ENCODE results near the gene GRIFIN.

Gene GRIFIN

DNA sequence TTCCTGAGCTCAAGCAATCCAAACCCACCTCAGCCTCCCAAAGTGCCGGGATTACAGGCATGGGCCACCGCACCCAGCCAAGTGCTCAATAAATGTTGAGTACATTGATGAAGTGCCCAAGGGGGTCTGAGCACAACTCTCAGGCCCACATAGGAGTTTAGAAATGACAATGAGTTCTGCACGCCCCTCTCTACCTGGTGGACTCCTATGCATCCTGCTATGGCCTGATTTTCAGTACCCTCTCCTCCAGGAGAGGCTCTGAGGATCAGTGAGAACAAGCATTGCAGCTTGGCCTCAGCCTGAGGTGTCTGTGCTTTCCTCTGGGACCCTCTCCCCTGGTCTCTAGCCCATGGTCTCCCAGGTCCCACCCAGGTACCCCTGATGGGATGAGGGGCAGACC, 20.9 kb upstream of the GRIFIN start:
- no peak overlapping the region for H3K4me3 ChIP-seq (ENCODE audit: low read length in 2 of 2)
- no peak overlapping the region for H3K9ac ChIP-seq (ENCODE audit: low read length in 2 of 2)
- no peak overlapping the region for H3K27ac ChIP-seq (ENCODE audit: low read length)
- no peaks in the 10 kb centered on the region for H3K36me3 ChIP-seq (ENCODE audit: control insufficient read depth in 2 of 2, insufficient read depth in 2 of 2, low read length in 2 of 2)
- peaks cover 2% of the 10 kb centered on the region for H3K4me1 ChIP-seq (ENCODE audit: control insufficient read depth, insufficient read depth, low read length)
- H3K9me3 ChIP-seq (ENCODE audit: control insufficient read depth in 2 of 2, low read length in 2 of 2): no peaks in the 10 kb centered on the region
- peaks cover 12 to 23% of the 10 kb centered on the region in 2 donors for H3K27me3 ChIP-seq (ENCODE audit: control insufficient read depth in 1 of 2, insufficient read depth in 2 of 2, low read length in 2 of 2)

DNA sequence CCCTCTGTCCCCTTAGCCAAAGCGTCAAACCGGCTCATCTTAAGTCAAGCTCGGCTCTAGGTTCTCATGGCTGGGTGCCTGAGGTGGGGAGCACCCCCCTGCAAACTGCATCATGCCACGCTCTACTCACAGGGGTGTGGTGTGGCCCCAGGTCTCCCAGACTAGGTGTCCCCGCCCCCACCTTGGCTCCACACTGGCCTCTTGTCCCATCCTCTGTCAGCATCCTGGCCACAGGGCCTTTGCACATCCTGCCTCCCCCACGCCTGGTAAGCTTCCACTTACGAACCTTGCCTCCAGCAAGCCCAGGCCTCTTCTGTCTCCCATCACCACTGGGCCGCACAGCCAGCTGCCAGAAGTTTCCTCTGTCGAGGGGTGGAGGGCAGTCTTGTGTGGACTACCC, 20.2 kb upstream of the GRIFIN start:
- no peaks in the 10 kb centered on the region for H3K9me3 ChIP-seq (ENCODE audit: control insufficient read depth in 2 of 2, low read length in 2 of 2)
- no peak overlapping the region for H3K27ac ChIP-seq (ENCODE audit: low read length)
- H3K4me1 ChIP-seq (ENCODE audit: control insufficient read depth, insufficient read depth, low read length): peaks cover 2% of the 10 kb centered on the region
- H3K36me3 ChIP-seq (ENCODE audit: control insufficient read depth in 2 of 2, insufficient read depth in 2 of 2, low read length in 2 of 2): no peaks in the 10 kb centered on the region
- H3K4me3 ChIP-seq (ENCODE audit: low read length in 2 of 2): no peak overlapping the region
- peaks cover 12 to 23% of the 10 kb centered on the region in 2 donors for H3K27me3 ChIP-seq (ENCODE audit: control insufficient read depth in 1 of 2, insufficient read depth in 2 of 2, low read length in 2 of 2)
- no peak overlapping the region for H3K9ac ChIP-seq (ENCODE audit: low read length in 2 of 2)

DNA sequence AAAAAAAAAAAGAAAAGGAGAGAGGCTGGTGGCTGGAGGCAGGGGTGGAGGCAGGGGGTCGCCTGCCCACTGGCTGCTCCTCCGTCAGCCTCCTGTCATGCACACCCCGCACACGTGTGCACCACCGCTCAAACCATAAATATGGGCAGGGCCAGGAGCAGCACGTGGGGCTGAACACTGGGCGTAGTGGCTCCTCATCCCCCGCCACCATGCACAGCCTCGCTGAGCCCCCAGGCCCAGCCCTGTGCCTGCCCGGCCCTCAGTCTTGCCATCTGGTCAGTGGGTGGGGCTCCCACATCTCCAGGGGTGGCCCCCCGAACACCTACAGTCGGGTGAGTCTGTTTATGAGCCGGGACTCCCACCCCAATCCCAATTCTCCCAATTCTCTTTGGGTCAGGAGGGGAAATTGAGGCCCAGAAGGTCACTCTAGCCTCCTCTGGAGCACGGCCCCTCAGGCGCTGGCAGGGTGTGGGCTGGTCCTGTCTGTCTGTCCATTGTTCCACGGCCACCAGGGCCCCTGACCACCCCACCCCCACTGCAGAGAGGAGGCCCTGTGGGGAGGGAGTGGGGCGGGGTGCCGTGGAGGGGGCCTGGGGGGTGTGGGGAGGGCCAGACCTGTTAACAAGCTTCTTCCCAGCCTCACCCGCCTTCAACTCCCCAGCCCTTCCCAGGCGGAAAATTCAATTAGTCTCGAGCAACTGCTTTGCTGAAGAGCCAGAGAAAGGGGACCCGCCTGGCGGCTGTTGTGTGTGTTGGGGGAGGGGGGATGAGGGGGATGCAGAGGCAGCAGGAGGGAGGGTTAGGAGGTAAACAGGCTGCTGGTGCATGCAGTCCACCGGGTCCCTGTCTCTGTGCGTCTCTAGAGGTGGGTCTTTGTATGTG, 19.5 kb upstream of the GRIFIN start:
- H3K4me3 ChIP-seq (ENCODE audit: low read length in 2 of 2): no peak overlapping the region
- H3K27ac ChIP-seq (ENCODE audit: low read length): no peak overlapping the region
- peaks cover 12 to 23% of the 10 kb centered on the region in 2 donors for H3K27me3 ChIP-seq (ENCODE audit: control insufficient read depth in 1 of 2, insufficient read depth in 2 of 2, low read length in 2 of 2)
- no peak overlapping the region for H3K9ac ChIP-seq (ENCODE audit: low read length in 2 of 2)
- no peaks in the 10 kb centered on the region for H3K9me3 ChIP-seq (ENCODE audit: control insufficient read depth in 2 of 2, low read length in 2 of 2)
- peaks cover 2% of the 10 kb centered on the region for H3K4me1 ChIP-seq (ENCODE audit: control insufficient read depth, insufficient read depth, low read length)
- H3K36me3 ChIP-seq (ENCODE audit: control insufficient read depth in 2 of 2, insufficient read depth in 2 of 2, low read length in 2 of 2): no peaks in the 10 kb centered on the region

DNA sequence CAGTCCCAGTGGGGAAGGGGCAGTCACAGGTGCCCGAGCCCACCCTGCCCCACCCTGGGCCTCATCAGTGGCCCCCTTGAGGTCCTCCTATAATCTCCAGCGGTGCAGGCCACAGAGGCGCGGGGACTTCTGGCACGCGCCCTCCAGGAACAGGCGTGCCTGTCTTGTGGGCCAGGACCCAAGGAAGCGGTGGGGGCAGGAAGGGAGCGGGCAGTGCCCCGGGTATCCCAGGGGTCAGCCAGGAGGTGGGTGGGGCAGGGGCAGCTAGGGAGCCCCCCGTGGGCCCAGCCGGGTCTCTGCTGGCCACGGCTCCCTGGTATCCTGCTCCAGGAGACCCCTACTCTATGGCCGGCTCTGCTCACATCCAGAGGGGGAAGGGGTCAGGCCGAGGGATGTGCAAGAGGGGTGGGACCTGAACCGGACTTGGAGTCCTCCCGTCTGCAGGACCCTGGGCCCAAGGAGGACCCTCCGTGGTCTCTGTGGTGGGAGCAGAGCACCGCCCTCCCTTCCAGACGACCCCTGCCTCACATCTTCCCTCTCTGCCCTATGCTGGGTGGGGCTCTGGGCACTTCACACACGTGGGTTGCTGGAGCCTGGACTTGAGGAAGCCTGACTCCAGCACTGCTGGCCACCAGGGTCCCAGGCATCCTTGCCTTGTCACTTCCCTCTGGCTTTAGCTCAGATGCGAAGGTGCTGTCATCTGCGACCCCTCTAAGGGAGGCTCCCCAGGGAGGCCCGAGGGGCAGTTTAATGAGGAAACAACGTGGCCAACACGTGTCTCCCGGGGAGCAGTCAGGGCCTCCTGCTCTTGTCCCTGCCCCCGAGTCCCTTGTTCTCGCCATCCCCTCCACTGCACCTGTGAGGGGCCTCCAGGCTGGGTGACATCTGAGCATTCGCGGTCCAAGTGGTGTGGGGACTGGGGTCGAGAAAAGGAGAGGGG, 18.3 kb upstream of the GRIFIN start:
- peaks cover 12 to 21% of the 10 kb centered on the region in 2 donors for H3K27me3 ChIP-seq (ENCODE audit: control insufficient read depth in 1 of 2, insufficient read depth in 2 of 2, low read length in 2 of 2)
- no peak overlapping the region for H3K9ac ChIP-seq (ENCODE audit: low read length in 2 of 2)
- no peak overlapping the region for H3K27ac ChIP-seq (ENCODE audit: low read length)
- no peaks in the 10 kb centered on the region for H3K36me3 ChIP-seq (ENCODE audit: control insufficient read depth in 2 of 2, insufficient read depth in 2 of 2, low read length in 2 of 2)
- no peaks in the 10 kb centered on the region for H3K9me3 ChIP-seq (ENCODE audit: control insufficient read depth in 2 of 2, low read length in 2 of 2)
- peaks cover 6% of the 10 kb centered on the region for H3K4me1 ChIP-seq (ENCODE audit: control insufficient read depth, insufficient read depth, low read length)
- no peak overlapping the region for H3K4me3 ChIP-seq (ENCODE audit: low read length in 2 of 2)

DNA sequence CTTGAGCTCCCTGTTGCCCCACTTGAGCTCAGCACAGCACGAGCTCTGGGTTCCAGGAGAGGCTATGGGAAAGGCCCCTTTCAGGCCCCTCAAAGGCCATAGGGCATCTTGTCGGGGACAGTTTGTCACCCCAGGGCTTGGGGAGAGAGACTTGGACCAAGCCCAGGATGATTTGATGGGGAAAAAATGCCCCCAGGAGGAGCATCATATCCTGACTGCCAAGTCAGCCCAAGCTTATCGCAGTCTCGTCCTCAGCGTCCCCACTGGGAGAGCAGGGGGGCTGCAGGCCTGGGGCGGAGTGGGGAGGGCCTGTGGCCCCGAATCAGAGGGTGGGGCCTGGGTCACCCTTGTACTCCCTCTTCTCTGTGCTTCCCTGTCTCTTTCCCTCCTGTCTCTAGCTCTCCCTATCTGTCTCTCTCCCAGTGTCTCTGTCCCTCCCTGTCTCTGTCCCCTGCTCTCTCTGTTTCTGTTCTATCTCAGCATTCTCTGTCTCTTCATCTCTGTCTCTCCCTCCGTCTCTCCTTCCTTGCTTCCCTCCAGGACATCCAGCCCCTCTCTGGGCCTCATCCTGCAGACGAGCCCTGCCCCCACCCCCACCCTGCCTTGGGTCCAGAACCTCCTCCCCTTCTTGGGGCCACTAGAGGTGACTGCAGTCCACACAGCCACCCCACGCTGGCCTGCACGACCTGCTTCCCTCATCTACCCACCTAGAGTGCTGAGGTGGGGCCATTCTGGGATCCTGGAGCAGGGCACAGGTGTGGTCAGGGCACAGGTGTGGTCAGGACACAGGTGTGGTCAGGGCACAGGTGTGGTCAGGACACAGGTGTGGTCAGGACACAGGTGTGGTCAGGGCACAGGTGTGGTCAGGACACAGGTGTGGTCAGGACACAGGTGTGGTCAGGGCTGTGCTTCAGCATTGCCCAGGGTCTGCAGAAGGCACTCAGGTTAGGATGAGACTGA, 17.3 kb upstream of the GRIFIN start:
- no peaks in the 10 kb centered on the region for H3K9me3 ChIP-seq (ENCODE audit: control insufficient read depth in 2 of 2, low read length in 2 of 2)
- H3K36me3 ChIP-seq (ENCODE audit: control insufficient read depth in 2 of 2, insufficient read depth in 2 of 2, low read length in 2 of 2): no peaks in the 10 kb centered on the region
- H3K27me3 ChIP-seq (ENCODE audit: control insufficient read depth in 1 of 2, insufficient read depth in 2 of 2, low read length in 2 of 2): peaks cover 9 to 12% of the 10 kb centered on the region in 2 donors
- H3K9ac ChIP-seq (ENCODE audit: low read length in 2 of 2): no peak overlapping the region
- peaks cover 10% of the 10 kb centered on the region for H3K4me1 ChIP-seq (ENCODE audit: control insufficient read depth, insufficient read depth, low read length)
- no peak overlapping the region for H3K4me3 ChIP-seq (ENCODE audit: low read length in 2 of 2)
- no peak overlapping the region for H3K27ac ChIP-seq (ENCODE audit: low read length)

DNA sequence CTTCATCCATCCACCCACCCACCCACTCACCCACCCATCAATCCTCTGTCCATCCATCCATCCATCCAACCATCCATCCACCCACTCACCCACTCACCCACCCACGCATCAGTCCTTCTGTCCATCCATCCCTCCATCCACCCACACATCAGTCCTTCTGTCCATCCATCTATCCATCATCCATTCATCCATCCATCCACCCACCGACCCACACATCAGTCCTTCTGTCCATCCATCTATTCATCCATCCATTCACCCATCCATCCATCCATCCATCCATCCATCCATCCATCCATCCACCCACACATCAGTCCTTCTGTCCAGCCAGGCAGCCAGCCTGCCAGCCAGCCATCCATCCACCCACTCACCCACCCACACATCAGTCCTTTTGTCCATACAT, 15.8 kb upstream of the GRIFIN start:
- Histone ChIP-seq H3K27me3 (ENCODE audit: control insufficient read depth in 1 of 2, insufficient read depth in 2 of 2, low read length in 2 of 2) (peaks cover 5 to 6% of the 10 kb centered on the region in 2 donors), H3K9me3 (ENCODE audit: control insufficient read depth in 2 of 2, low read length in 2 of 2) (no peaks in the 10 kb centered on the region), H3K4me1 (ENCODE audit: control insufficient read depth, insufficient read depth, low read length) (peaks cover 18% of the 10 kb centered on the region)

DNA sequence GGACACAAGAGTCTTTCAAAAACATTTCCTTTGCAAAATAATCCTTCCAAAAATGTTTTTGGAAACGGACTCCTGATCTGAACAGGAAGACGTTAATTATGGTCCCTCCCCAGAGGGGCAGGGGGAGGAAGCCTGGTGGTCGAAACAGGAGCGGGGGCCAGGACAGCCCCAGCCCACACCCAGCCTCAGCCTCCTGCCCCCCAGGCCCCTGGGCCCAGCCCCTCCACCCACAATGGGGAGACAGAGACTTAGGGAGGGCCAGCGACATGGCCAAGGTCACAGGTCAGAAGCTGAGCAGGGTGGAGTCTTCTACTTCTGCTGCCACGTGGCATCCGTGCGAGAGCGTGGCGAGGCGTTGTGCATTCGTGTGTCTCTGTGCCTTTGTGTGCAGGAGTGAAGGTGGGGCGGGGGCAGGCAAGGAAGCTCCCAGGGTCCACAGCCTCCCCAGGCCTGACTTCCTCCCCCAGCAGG, 14.0 kb upstream of the GRIFIN start:
- Histone ChIP-seq H3K27ac (ENCODE audit: low read length) (no peak overlapping the region), H3K9ac (ENCODE audit: low read length in 2 of 2) (no peak overlapping the region), H3K36me3 (ENCODE audit: control insufficient read depth in 2 of 2, insufficient read depth in 2 of 2, low read length in 2 of 2) (no peaks in the 10 kb centered on the region), H3K9me3 (ENCODE audit: control insufficient read depth in 2 of 2, low read length in 2 of 2) (no peaks in the 10 kb centered on the region), H3K27me3 (ENCODE audit: control insufficient read depth in 1 of 2, insufficient read depth in 2 of 2, low read length in 2 of 2) (peaks cover 0 to 6% of the 10 kb centered on the region in 2 donors), H3K4me3 (ENCODE audit: low read length in 2 of 2) (no peak overlapping the region), H3K4me1 (ENCODE audit: control insufficient read depth, insufficient read depth, low read length) (peaks cover 18% of the 10 kb centered on the region)

More for the DNA sequence above, 15.8 kb upstream of the GRIFIN start:
- no peak overlapping the region for H3K4me3 ChIP-seq (ENCODE audit: low read length in 2 of 2)
- no peak overlapping the region for H3K27ac ChIP-seq (ENCODE audit: low read length)
- H3K36me3 ChIP-seq (ENCODE audit: control insufficient read depth in 2 of 2, insufficient read depth in 2 of 2, low read length in 2 of 2): no peaks in the 10 kb centered on the region
- H3K9ac ChIP-seq (ENCODE audit: low read length in 2 of 2): no peak overlapping the region

DNA sequence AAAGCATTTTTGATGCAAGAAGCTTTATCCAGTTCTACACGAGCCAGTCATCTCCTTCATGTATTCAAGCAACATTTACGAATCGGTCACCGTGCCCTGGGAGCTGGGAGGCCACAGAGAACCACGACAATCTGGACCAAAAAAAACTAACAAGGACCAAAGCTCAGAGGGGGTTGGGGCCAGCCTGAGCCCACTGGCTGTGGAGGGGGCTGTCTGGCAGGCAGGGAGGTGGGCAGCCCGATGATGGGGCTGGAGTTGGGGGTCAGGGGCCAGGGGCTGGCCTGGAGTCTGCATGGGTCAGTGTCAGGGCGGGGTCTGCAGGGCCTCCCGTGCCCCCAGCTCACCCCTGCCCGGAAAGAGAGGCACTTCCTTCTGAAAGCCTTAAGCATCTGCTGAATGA, 12.5 kb upstream of the GRIFIN start:
- Histone ChIP-seq H3K4me3 (ENCODE audit: low read length in 2 of 2) (no peak overlapping the region), H3K27ac (ENCODE audit: low read length) (no peak overlapping the region), H3K4me1 (ENCODE audit: control insufficient read depth, insufficient read depth, low read length) (peaks cover 16% of the 10 kb centered on the region), H3K27me3 (ENCODE audit: control insufficient read depth in 1 of 2, insufficient read depth in 2 of 2, low read length in 2 of 2) (peaks cover 3 to 8% of the 10 kb centered on the region in 2 donors), H3K36me3 (ENCODE audit: control insufficient read depth in 2 of 2, insufficient read depth in 2 of 2, low read length in 2 of 2) (no peaks in the 10 kb centered on the region), H3K9me3 (ENCODE audit: control insufficient read depth in 2 of 2, low read length in 2 of 2) (peaks cover 0 to under 1% of the 10 kb centered on the region in 2 donors), H3K9ac (ENCODE audit: low read length in 2 of 2) (no peak overlapping the region)

DNA sequence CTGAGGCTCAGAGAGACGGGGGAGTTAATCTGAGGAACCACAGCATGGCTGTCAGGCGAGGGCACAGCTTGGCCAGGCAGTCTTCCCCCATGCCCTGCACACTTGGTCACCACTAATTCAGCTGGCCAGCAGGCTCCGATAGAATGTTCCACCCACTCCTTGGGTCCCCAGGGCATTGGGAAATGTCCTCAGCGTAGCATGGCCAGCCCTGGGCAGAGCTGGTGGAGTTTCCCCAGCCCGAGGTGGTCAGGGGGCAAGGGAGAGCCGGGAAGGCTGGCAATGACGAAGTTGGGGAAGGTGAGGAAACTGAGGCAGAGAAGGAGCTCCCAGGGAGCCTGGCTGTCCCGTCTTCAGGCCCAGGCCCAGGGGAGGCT, 12.1 kb upstream of the GRIFIN start:
- Histone ChIP-seq H3K27ac (ENCODE audit: low read length) (no peak overlapping the region), H3K9ac (ENCODE audit: low read length in 2 of 2) (no peak overlapping the region), H3K4me1 (ENCODE audit: control insufficient read depth, insufficient read depth, low read length) (peaks cover 16% of the 10 kb centered on the region), H3K27me3 (ENCODE audit: control insufficient read depth in 1 of 2, insufficient read depth in 2 of 2, low read length in 2 of 2) (peaks cover 3 to 9% of the 10 kb centered on the region in 2 donors), H3K9me3 (ENCODE audit: control insufficient read depth in 2 of 2, low read length in 2 of 2) (peaks cover 0 to 5% of the 10 kb centered on the region in 2 donors), H3K4me3 (ENCODE audit: low read length in 2 of 2) (no peak overlapping the region), H3K36me3 (ENCODE audit: control insufficient read depth in 2 of 2, insufficient read depth in 2 of 2, low read length in 2 of 2) (no peaks in the 10 kb centered on the region)

Measured in stomach smooth muscle (tissue), 2 donors.